Mesenchymal stem cell (in vitro differentiated cells and primary cell): ENCODE measurements around the gene RERE.

Experiments
- DNase-seq: peaks from one replicate; pipeline ENCODE4 v3.0.0-alpha.2; 2013
- H2AFZ ChIP-seq: one replicate; pipeline ENCODE4 v1.6.1; 2013; ENCODE audit warnings: low read depth, mild to moderate bottlenecking, control low read depth, inconsistent platforms, low read length, moderate library complexity
- H2AK5ac ChIP-seq: 2 replicates; pipeline ENCODE4 v1.6.1; 2013; ENCODE audit warnings: low read length, moderate library complexity, mild to moderate bottlenecking, inconsistent platforms; ENCODE audit not compliant: severe bottlenecking
- H2BK120ac ChIP-seq: one replicate; pipeline ENCODE4 v1.6.1; 2013; ENCODE audit warnings: low read depth, mild to moderate bottlenecking, inconsistent platforms, low read length, moderate library complexity
- H2BK12ac ChIP-seq, 2 experiments: one replicate each; pipeline ENCODE4 v1.6.1; 2013; ENCODE audit warnings: inconsistent platforms in 2 of 2, low read length in 2 of 2, mild to moderate bottlenecking in 2 of 2, moderate library complexity in 2 of 2, control low read depth in 1 of 2
- H2BK15ac ChIP-seq: one replicate; pipeline ENCODE4 v1.6.1; 2013; ENCODE audit warnings: mild to moderate bottlenecking, low read depth, inconsistent platforms; ENCODE audit not compliant: poor library complexity, severe bottlenecking
- H2BK5ac ChIP-seq: 2 replicates; pipeline ENCODE4 v1.6.1; 2013; ENCODE audit warnings: low read depth, mild to moderate bottlenecking, low read length, control low read depth, inconsistent platforms; ENCODE audit not compliant: poor library complexity, severe bottlenecking
- H3K14ac ChIP-seq, 2 experiments: one replicate each; pipeline ENCODE4 v1.6.1; 2013; ENCODE audit warnings: inconsistent platforms in 2 of 2, low read length in 2 of 2, control low read depth in 1 of 2, mild to moderate bottlenecking in 1 of 2, moderate library complexity in 1 of 2
- H3K18ac ChIP-seq, 2 experiments: one replicate each; pipeline ENCODE4 v1.6.1; 2013; ENCODE audit warnings: inconsistent platforms in 2 of 2, low read length in 2 of 2, control low read depth in 1 of 2, low read depth in 1 of 2, mild to moderate bottlenecking in 1 of 2
- H3K23ac ChIP-seq, 2 experiments: one replicate each; pipeline ENCODE4 v1.6.1; 2013; ENCODE audit warnings: inconsistent platforms in 2 of 2, low read length in 2 of 2, mild to moderate bottlenecking in 2 of 2, moderate library complexity in 2 of 2, control low read depth in 1 of 2
- H3K27ac ChIP-seq: 2 replicates; pipeline ENCODE4 v1.5.1; 2013; ENCODE audit warnings: mild to moderate bottlenecking, moderate library complexity, low read length, control low read depth, inconsistent platforms; ENCODE audit not compliant: poor library complexity, severe bottlenecking
- H3K27me3 ChIP-seq, 2 experiments: 2 replicates each; pipeline versions ENCODE4 v1.6.1 to v1.7.0; 2013; ENCODE audit warnings: low read length in 2 of 2, mild to moderate bottlenecking in 2 of 2, moderate library complexity in 2 of 2, control low read depth in 1 of 2, inconsistent platforms in 1 of 2; ENCODE audit not compliant: control insufficient read depth in 1 of 2, insufficient read depth in 1 of 2
- H3K36me3 ChIP-seq, 2 experiments: 2 replicates each; pipeline versions ENCODE4 v1.6.1 to v1.7.0; 2013; ENCODE audit warnings: low read length in 2 of 2, control low read depth in 1 of 2, inconsistent platforms in 1 of 2, low read depth in 1 of 2, mild to moderate bottlenecking in 1 of 2; ENCODE audit not compliant: insufficient read depth in 2 of 2, control insufficient read depth in 1 of 2
- H3K4ac ChIP-seq, 2 experiments: one replicate each; pipeline ENCODE4 v1.6.1; 2013; ENCODE audit warnings: inconsistent platforms in 2 of 2, low read length in 2 of 2, mild to moderate bottlenecking in 2 of 2, moderate library complexity in 2 of 2, control low read depth in 1 of 2, low read depth in 1 of 2
- H3K4me1 ChIP-seq: 2 replicates; pipeline ENCODE4 v1.6.1; 2013; ENCODE audit warnings: low read depth, low read length, control low read depth; ENCODE audit not compliant: control insufficient read depth, insufficient read depth
- H3K4me2 ChIP-seq: 2 replicates; pipeline ENCODE4 v1.6.1; 2013; ENCODE audit warnings: low read length, mild to moderate bottlenecking, inconsistent platforms; ENCODE audit not compliant: poor library complexity, severe bottlenecking
- H3K4me3 ChIP-seq, 2 experiments: 2 replicates each; pipeline versions ENCODE4 v1.5.1 to v1.7.0; 2013; ENCODE audit warnings: low read length in 2 of 2, mild to moderate bottlenecking in 2 of 2, control low read depth in 1 of 2, low read depth in 1 of 2; ENCODE audit not compliant: insufficient read depth in 1 of 2
- H3K79me1 ChIP-seq: replicated peaks from 2 replicates; pipeline ENCODE4 v1.6.1; 2013; ENCODE audit warnings: mild to moderate bottlenecking, control low read depth, low read length, inconsistent platforms; ENCODE audit not compliant: poor library complexity, severe bottlenecking
- H3K9ac ChIP-seq: 2 replicates; pipeline ENCODE4 v1.7.0; 2013; ENCODE audit warnings: mild to moderate bottlenecking, low read length, moderate library complexity
- H3K9me3 ChIP-seq: 2 replicates; pipeline ENCODE4 v1.7.0; 2013; ENCODE audit warnings: mild to moderate bottlenecking, low read length; ENCODE audit not compliant: control insufficient read depth
- H4K8ac ChIP-seq: one replicate; pipeline ENCODE4 v1.6.1; 2013; ENCODE audit warnings: inconsistent platforms, mild to moderate bottlenecking, low read length, moderate library complexity
- H4K91ac ChIP-seq: one replicate; pipeline ENCODE4 v1.6.1; 2013; ENCODE audit warnings: mild to moderate bottlenecking, low read length, inconsistent platforms
- WGBS: methylation state at CpG from one replicate; pipeline ENCODE4 v1.1.7; 2013; ENCODE audit warnings: mixed read lengths; 5-methylcytosine and 5-hydroxymethylcytosine counted together

The RERE gene

DNA sequence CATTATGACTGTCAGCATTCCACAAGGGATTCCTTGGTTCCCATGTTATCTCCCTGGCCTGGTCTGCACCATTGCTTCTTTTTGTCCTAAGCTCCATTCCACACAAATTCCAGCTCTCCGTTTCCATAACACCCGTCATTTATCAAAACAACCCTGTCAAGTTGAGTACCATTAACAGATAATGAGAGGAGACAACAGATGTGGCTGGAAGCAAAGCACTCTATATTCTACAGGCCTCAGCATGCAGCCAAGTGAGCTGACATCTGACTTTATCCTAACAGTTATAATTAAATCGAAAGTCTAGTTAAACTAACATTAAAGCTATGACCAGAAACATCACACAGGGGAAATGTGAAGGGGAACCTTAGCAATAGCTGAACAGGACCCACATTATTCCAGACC lies 110.4 kb downstream of the RERE start:
- Histone ChIP-seq H2AFZ (no peak overlapping the region), H3K14ac (no peak overlapping the region), H2BK12ac (peak overlapping the region in 1 of 2 experiments; percentile 15), H3K9ac (no peak overlapping the region), H3K27ac (no peak overlapping the region), H3K27me3 (no peaks in the 10 kb centered on the region), H4K8ac (no peak overlapping the region), H3K4me3 (no peak overlapping the region), H2BK15ac (no peak overlapping the region), H2BK5ac (no peak overlapping the region), H3K4me1 (peaks cover 4% of the 10 kb centered on the region), H2AK5ac (no peak overlapping the region), H4K91ac (no peak overlapping the region), H3K18ac (peak overlapping the region; percentile 26 to 37), H3K4me2 (no peak overlapping the region), H3K36me3 (no peaks in the 10 kb centered on the region), H3K79me1 (peaks cover 16% of the 10 kb centered on the region), H3K9me3 (no peaks in the 10 kb centered on the region), H3K4ac (no peak overlapping the region), H2BK120ac (no peak overlapping the region), H3K23ac (no peak overlapping the region)
- DNase-seq, result peak; percentile 82
- WGBS, result 5% methylated on average over 3 of the region's 3 CpGs

DNA sequence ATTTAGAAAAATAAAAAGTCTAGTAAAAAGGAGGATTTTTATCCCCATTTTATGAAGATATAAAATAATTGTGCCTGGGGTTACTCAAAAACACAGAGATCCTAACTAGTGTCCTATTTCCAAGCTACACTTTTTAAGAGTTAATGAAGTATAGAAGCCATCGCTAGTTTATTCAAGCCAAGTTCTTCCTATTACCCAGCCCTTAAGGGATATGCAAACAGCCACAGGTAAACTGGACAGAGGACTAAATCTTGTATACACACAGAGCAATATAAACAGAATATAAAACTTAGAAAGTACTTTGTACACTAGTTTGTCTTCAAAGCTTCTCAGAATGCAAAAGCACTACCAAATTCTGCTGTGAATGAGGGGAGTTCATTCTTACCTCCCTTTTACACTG lies 111.1 kb downstream of the RERE start:
- DNase-seq, result no peak
- no peaks in the 10 kb centered on the region for H3K9me3 ChIP-seq
- H3K4me3 ChIP-seq, result no peak overlapping the region
- H4K8ac ChIP-seq, result no peak overlapping the region
- no peak overlapping the region for H2BK5ac ChIP-seq
- H3K23ac ChIP-seq, result no peak overlapping the region
- H2AFZ ChIP-seq, result no peak overlapping the region
- H2AK5ac ChIP-seq, result no peak overlapping the region
- no CpG with 5 or more reads among the region's 1 CpG for whole genome bisulfite sequencing
- H3K18ac ChIP-seq, result no peak overlapping the region
- no peak overlapping the region for H4K91ac ChIP-seq
- H3K9ac ChIP-seq, result no peak overlapping the region
- H3K4me1 ChIP-seq, result peaks cover 4% of the 10 kb centered on the region
- H2BK15ac ChIP-seq, result no peak overlapping the region
- no peaks in the 10 kb centered on the region for H3K27me3 ChIP-seq
- no peak overlapping the region for H3K14ac ChIP-seq
- no peak overlapping the region for H2BK120ac ChIP-seq
- H3K36me3 ChIP-seq, result no peaks in the 10 kb centered on the region
- H3K27ac ChIP-seq, result no peak overlapping the region
- H3K79me1 ChIP-seq, result peaks cover 16% of the 10 kb centered on the region
- no peak overlapping the region for H2BK12ac ChIP-seq
- no peak overlapping the region for H3K4ac ChIP-seq
- H3K4me2 ChIP-seq, result no peak overlapping the region

DNA sequence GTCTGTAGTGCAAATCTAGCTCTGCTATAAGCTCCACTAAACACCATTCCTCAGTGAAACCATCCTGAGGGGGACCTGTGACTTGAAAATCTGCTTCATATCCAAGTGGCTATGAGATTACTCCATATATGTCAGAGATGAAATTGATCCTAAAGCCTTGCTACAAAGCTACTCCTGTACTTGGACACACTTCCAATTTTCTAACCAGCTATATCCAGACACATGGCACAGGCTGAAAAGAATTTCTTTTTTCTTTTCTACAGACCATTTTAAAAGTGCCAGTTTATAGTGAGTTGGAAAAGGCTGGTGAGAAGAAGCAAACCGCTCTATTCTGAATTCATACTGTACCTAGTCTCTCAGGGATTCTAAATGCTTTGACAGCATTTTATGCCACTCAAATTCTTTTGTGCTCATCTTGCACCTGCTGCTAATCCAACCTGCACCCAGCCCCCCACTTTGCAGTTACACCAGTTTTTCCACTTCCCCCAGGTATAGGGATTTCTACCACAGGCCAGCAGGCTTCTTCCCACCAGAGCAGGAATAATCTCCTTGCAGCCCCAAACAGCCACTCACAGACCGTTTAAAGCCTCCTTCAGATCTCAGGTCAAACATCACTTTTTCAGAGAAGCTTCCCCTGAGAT lies 112.5 kb downstream of the RERE start:
- no peaks in the 10 kb centered on the region for H3K36me3 ChIP-seq
- H2BK15ac ChIP-seq, result no peak overlapping the region
- no peak overlapping the region for H4K8ac ChIP-seq
- H3K27ac ChIP-seq, result no peak overlapping the region
- no peaks in the 10 kb centered on the region for H3K9me3 ChIP-seq
- peaks cover 3% of the 10 kb centered on the region for H3K4me1 ChIP-seq
- no peak overlapping the region for H2AFZ ChIP-seq
- peak overlapping the region in 1 of 2 experiments; percentile 18 for H2BK12ac ChIP-seq
- no peak overlapping the region for H3K4me2 ChIP-seq
- no peak overlapping the region for H3K4me3 ChIP-seq
- peak overlapping the region in 1 of 2 experiments; percentile 74 for H3K18ac ChIP-seq
- no peak for DNase-seq
- no peak overlapping the region for H2AK5ac ChIP-seq
- no peak overlapping the region for H3K23ac ChIP-seq
- no peak overlapping the region for H2BK120ac ChIP-seq
- no peak overlapping the region for H3K14ac ChIP-seq
- no peak overlapping the region for H2BK5ac ChIP-seq
- H3K27me3 ChIP-seq, result no peaks in the 10 kb centered on the region
- H4K91ac ChIP-seq, result no peak overlapping the region
- WGBS, result 69% methylated on average over 2 of the region's 2 CpGs
- no peak overlapping the region for H3K9ac ChIP-seq
- H3K4ac ChIP-seq, result no peak overlapping the region
- H3K79me1 ChIP-seq, result peaks cover 14% of the 10 kb centered on the region

DNA sequence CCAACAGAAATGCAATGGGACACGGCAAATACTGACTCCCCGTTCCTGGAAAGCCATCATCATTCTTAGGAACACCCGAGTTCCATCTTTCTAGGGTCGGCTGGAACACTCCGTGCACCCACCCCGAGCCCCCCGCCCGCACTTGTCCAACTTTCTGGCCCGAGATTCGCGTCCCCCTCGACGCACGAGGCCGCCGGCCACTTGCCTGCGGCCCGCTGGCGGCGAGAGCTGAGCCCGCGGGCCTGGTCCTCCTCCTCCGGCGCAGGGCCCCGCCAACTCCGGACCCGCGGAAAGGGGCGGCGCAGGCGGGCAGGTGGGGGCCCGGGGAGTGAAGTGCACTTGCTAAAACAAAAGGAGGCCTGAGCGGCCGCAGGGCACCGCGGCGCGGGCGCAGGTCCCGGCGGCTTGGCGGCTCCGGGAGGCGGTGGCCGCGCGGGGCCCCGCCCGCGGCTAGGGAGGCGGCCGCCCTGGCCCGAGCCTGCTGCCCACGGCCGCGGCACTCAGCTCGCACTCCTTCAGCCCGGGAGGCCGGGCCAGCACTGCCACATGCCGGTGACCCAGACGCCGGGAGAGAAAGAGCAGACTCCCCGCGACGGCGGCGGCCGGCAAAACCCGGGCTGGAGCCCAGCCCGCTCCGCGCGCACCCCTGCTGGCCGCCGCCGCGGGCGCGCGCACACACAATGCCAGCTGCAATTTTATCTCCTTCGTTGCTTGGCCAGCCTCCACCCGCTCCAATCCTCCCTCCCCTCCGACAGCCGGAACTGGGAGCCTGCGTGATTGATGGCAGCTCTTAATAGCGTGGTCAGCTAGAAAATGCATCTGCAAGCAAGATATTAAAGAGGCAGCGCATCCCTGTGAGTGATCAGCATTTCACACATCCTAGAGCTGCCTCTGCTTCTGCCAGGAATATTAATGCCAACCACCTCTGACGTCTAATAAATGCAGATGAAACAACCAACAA lies 114.3 kb downstream of the RERE start:
- Histone ChIP-seq H3K9me3 (no peaks in the 10 kb centered on the region), H3K18ac (peak overlapping the region; percentile 88 to 97), H2AK5ac (no peak overlapping the region), H3K9ac (peak overlapping the region; percentile 83), H3K27ac (peak overlapping the region; percentile 56), H2BK5ac (peak overlapping the region; percentile 94), H3K79me1 (peaks cover 6% of the 10 kb centered on the region), H3K4ac (peak overlapping the region; percentile 85 to 87), H3K23ac (peak overlapping the region in 1 of 2 experiments; percentile 68), H3K14ac (peak overlapping the region in 1 of 2 experiments; percentile 18), H2BK12ac (no peak overlapping the region), H4K91ac (peak overlapping the region; percentile 46), H4K8ac (peak overlapping the region; percentile 89), H3K27me3 (no peaks in the 10 kb centered on the region), H2BK15ac (peak overlapping the region; percentile 66), H3K4me2 (peak overlapping the region; percentile 80), H3K36me3 (no peaks in the 10 kb centered on the region), H3K4me3 (peak overlapping the region; percentile 80 to 81), H2BK120ac (peak overlapping the region; percentile 90), H2AFZ (no peak overlapping the region), H3K4me1 (peaks cover 3% of the 10 kb centered on the region)
- WGBS, result under 1% methylated on average over 75 of the region's 88 CpGs
- DNase-seq, result peak; percentile 95
